Natural killer cell (primary cell): ENCODE data around the gene RSPO1. TPM values are rescaled to one million over a fixed set of nuclear protein-coding genes. Genes with fewer than 3 reads are reported as not detected.

Experiments
- ATAC-seq, 3 donors: fragments of 150-1000 bp in 2 of 3; fragments of 200-7000 bp in 1 of 3; cut with Tn5 transposase; 1 replicate in 1 of 3; 2 replicates in 2 of 3; pipeline ENCODE4 v1.10.0; 2021; ENCODE audit warnings: mild to moderate bottlenecking in 2 of 3, moderate library complexity in 2 of 3
- DNase-seq, 2 donors: peaks; one replicate each; pipeline versions ENCODE4 v3.0.0 to v3.0.0-alpha.2; 2013 to 2021; ENCODE audit warnings: mixed read lengths in 1 of 2
- H3K27ac ChIP-seq: one replicate; pipeline ENCODE4 v1.5.1; 2013; ENCODE audit warnings: mild to moderate bottlenecking, low read length
- H3K27me3 ChIP-seq: one replicate; pipeline ENCODE4 v1.6.1; 2013; ENCODE audit warnings: low read length; ENCODE audit not compliant: control insufficient read depth, insufficient read depth
- H3K36me3 ChIP-seq: one replicate; pipeline ENCODE4 v1.6.1; 2013; ENCODE audit warnings: low read length; ENCODE audit not compliant: control insufficient read depth, insufficient read depth
- H3K4me1 ChIP-seq: one replicate; pipeline ENCODE4 v1.6.1; 2013; ENCODE audit warnings: low read length; ENCODE audit not compliant: control insufficient read depth, insufficient read depth
- H3K4me3 ChIP-seq: one replicate; pipeline ENCODE4 v1.5.1; 2013; ENCODE audit warnings: low read length
- H3K9me3 ChIP-seq: one replicate; pipeline ENCODE4 v1.6.1; 2013; ENCODE audit warnings: low read length; ENCODE audit not compliant: control insufficient read depth, insufficient read depth
- H3K27ac Mint-ChIP-seq, 2 donors: one replicate each; pipeline ENCODE4 v1.8.0; 2022; ENCODE audit warnings: mild to moderate bottlenecking in 2 of 2, mixed read lengths in 2 of 2, moderate library complexity in 1 of 2
- H3K27me3 Mint-ChIP-seq, 2 donors: one replicate each; pipeline ENCODE4 v1.8.0; 2022; ENCODE audit warnings: low read depth in 2 of 2, mixed read lengths in 2 of 2
- H3K36me3 Mint-ChIP-seq: one replicate; pipeline ENCODE4 v1.8.0; 2022; ENCODE audit warnings: mixed read lengths
- H3K4me1 Mint-ChIP-seq, 2 donors: one replicate each; pipeline ENCODE4 v1.8.0; 2022; ENCODE audit warnings: mixed read lengths in 2 of 2
- H3K4me3 Mint-ChIP-seq: one replicate; pipeline ENCODE4 v1.8.0; 2022; ENCODE audit warnings: mild to moderate bottlenecking, moderate library complexity, mixed read lengths
- H3K9me3 Mint-ChIP-seq, 2 donors: one replicate each; pipeline ENCODE4 v1.8.0; 2022; ENCODE audit warnings: mixed read lengths in 2 of 2
- CTCF ChIP-seq: fragments of 200-600 bp; IDR thresholded peaks from one replicate; pipeline ENCODE4 v1.8.0; 2022; ENCODE audit warnings: antibody characterized with exemption
- WGBS: methylation state at CpG from one replicate; pipeline ENCODE4 v1.1.7; 2013; ENCODE audit warnings: missing lambda C conversion rate; ENCODE audit not compliant: insufficient coverage; 5-methylcytosine and 5-hydroxymethylcytosine counted together
- intact Hi-C: fragments of 100-400 bp; cut with micrococcal nuclease; formaldehyde crosslinking; loops from one replicate; pipeline ENCODE4 v1.14.2; 2022
- total RNA-seq, 4 donors: library from RNA; stranded (reverse); fragments of 120-200 nt in 1 of 4; gene quantifications; one replicate each; pipeline versions ENCODE4 v1.2.3 to v1.2.4, GENCODE V29; 2013 to 2022

Gene RSPO1
- total RNA-seq, 3 donors from 2014 or later (not counting 1 experiment from before 2014, with no cell fraction given): not detected

- no peak for ATAC-seq
- no peak for DNase-seq
- no peaks in the 10 kb centered on the region for H3K36me3 Mint-ChIP-seq
- H3K4me1 Mint-ChIP-seq: peaks cover 0 to 5% of the 10 kb centered on the region in 2 donors
- TF ChIP-seq CTCF: no peak
- H3K27me3 Mint-ChIP-seq: peaks cover 38 to 51% of the 10 kb centered on the region in 2 donors
- H3K27ac ChIP-seq: no peak overlapping the region
- H3K27me3 ChIP-seq: peaks cover 19% of the 10 kb centered on the region
- no peaks in the 10 kb centered on the region for H3K9me3 Mint-ChIP-seq
- no peak overlapping the region for H3K4me3 ChIP-seq
- H3K9me3 ChIP-seq: no peaks in the 10 kb centered on the region
- H3K4me3 Mint-ChIP-seq: no peak overlapping the region
- intact Hi-C loops: no loop called here
- H3K4me1 ChIP-seq: peaks cover 7% of the 10 kb centered on the region
- no peaks in the 10 kb centered on the region for H3K36me3 ChIP-seq
- WGBS: 68% methylated on average over 6 of the region's 6 CpGs
- no peak overlapping the region for H3K27ac Mint-ChIP-seq
Observed at GRCh38 chr1:37636435-37636834, 1.7 kb upstream of the RSPO1 start.

- Histone ChIP-seq H3K36me3 (no peaks in the 10 kb centered on the region), H3K27ac (no peak overlapping the region), H3K4me3 (no peak overlapping the region), H3K27me3 (peaks cover 19% of the 10 kb centered on the region), H3K4me1 (peaks cover 7% of the 10 kb centered on the region), H3K9me3 (no peaks in the 10 kb centered on the region)
- Mint-ChIP-seq H3K9me3 (no peaks in the 10 kb centered on the region), H3K4me1 (peaks cover 0 to 5% of the 10 kb centered on the region in 2 donors), H3K4me3 (no peak overlapping the region), H3K27ac (no peak overlapping the region), H3K36me3 (no peaks in the 10 kb centered on the region), H3K27me3 (peaks cover 46 to 62% of the 10 kb centered on the region in 2 donors)
- DNase-seq (no peak), ATAC-seq (no peak)
- intact Hi-C loops: no loop called here
- 13% methylated on average over 25 of the region's 26 CpGs for WGBS
- TF ChIP-seq CTCF: no peak
Observed at GRCh38 chr1:37634992-37635902, 555 bp upstream of the RSPO1 start.

GRCh38 chr1:37633938-37634243 is 801 bp downstream of the RSPO1 start:
- Mint-ChIP-seq H3K4me1 (peaks cover 0 to 5% of the 10 kb centered on the region in 2 donors), H3K36me3 (no peaks in the 10 kb centered on the region), H3K27me3 (peaks cover 52 to 75% of the 10 kb centered on the region in 2 donors), H3K27ac (no peak overlapping the region), H3K4me3 (no peak overlapping the region), H3K9me3 (no peaks in the 10 kb centered on the region)
- H3K27ac ChIP-seq: no peak overlapping the region
- ATAC-seq (no peak), DNase-seq (no peak)
- H3K27me3 ChIP-seq: peaks cover 22% of the 10 kb centered on the region
- no peak for TF ChIP-seq CTCF
- intact Hi-C loops: no loop called here
- H3K9me3 ChIP-seq: no peaks in the 10 kb centered on the region
- H3K4me1 ChIP-seq: peaks cover 7% of the 10 kb centered on the region
- WGBS: 9% methylated on average over 20 of the region's 20 CpGs
- H3K4me3 ChIP-seq: no peak overlapping the region
- H3K36me3 ChIP-seq: no peaks in the 10 kb centered on the region
